ENCODE measurements around the gene S100A5.

S100A5 gene

DNA sequence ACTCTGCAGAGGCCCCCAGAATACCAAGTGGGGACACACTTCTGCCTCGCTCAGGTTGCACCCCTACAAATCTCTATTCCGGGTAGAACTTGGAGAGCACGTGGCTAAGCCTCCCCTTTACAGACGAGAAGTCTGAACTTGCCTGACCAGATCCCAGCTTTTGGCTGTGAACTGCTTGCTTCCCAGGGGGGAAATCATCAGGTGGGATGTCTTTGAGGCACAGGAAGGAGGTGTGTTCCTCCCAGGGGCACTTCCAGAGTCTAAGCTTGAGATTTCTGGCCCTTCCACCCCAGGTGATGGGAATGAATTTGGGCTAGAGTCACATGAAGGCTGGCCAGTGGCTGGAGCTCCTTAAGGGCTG is 9.6 kb upstream of the S100A5 start:
- Histone ChIP-seq H3K4me3 (no peak overlapping the region), H3K27ac (peak overlapping the region in 17 of 21 experiments; percentile 11 to 98 (median 88))

GRCh38 chr1:153549741-153550397 is 9.1 kb upstream of the S100A5 start:
- Histone ChIP-seq H3K4me3 (no peak overlapping the region), H3K27ac (peak overlapping the region in 20 of 21 experiments; percentile 31 to 98 (median 85))

- Histone ChIP-seq H3K4me3 (no peak within 1 kb of the TSS), H3K27ac (peak within 1 kb of the TSS; percentile 0 to 98 (median 85))
Measured at GRCh38 chr1:153548722-153549688, 8.3 kb upstream of the S100A5 start, which contains the start of gene S100A3. TSS of gene S100A3 (minus strand) at chr1:153549258. CDS start at chr1:153548485, 773 bp downstream.

DNA sequence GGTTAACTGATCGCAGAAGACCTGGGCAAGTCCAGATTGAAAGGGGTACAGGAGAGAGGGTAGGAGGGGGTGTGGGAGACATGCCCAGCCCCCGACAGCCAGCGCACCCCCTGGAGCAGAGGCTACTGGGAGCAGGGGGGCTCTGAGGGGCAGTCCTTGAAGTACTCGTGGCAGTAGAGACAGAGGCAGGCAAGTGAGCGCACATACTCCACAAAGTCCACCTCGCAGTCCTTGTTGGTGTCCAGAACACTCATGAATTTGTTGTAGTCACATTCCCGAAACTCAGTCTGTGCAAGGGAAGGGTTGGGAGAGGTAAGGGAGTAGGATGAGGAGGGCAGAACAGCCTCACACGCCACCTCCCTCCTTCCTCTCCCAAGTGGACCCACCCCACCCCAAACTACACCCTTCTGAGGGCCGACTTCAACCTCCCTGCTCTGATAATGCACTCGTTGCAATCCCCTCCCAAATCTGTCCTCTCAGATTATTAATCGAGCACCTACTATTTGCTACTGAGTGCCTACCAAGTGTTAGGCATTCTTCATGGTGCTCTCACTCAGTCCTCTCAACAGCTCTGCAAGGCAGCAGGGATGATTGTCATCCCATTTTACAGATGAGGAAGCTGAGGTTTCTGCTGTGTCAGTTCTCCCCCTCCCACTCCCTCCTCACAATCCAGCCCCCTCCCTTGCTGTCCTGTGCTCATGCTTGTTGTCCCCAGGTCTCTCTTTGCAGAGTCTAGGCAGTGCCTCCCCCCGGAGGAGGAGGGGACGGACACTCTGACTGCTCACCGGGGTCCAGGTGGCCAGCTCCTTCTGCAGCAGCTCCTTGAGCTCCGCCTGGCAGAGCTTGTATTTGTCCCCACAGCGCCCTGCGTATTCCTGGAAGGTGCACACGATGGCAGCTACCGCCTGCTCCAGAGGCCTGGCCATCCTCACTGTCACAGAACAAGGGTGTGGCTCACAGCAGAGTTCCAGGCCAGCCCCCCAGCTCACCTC is 7.1 kb upstream of the S100A5 start:
- Histone ChIP-seq H3K4me3 (no peak overlapping the region), H3K27ac (peak overlapping the region in 19 of 21 experiments; percentile 0 to 98 (median 88))

- Histone ChIP-seq H3K27ac (peak overlapping the region in 20 of 21 experiments; percentile 69 to 98 (median 88)), H3K4me3 (peak overlapping the region in 3 of 7 experiments; percentile 41 to 49 (median 46))
Measured at GRCh38 chr1:153546796-153547559, 6.2 kb upstream of the S100A5 start.

GRCh38 chr1:153546371-153546770 is 5.6 kb upstream of the S100A5 start:
- peak overlapping the region; percentile 27 to 49 (median 38) for H3K4me3 ChIP-seq
- H3K27ac ChIP-seq = peak overlapping the region in 20 of 21 experiments; percentile 69 to 98 (median 88)

DNA sequence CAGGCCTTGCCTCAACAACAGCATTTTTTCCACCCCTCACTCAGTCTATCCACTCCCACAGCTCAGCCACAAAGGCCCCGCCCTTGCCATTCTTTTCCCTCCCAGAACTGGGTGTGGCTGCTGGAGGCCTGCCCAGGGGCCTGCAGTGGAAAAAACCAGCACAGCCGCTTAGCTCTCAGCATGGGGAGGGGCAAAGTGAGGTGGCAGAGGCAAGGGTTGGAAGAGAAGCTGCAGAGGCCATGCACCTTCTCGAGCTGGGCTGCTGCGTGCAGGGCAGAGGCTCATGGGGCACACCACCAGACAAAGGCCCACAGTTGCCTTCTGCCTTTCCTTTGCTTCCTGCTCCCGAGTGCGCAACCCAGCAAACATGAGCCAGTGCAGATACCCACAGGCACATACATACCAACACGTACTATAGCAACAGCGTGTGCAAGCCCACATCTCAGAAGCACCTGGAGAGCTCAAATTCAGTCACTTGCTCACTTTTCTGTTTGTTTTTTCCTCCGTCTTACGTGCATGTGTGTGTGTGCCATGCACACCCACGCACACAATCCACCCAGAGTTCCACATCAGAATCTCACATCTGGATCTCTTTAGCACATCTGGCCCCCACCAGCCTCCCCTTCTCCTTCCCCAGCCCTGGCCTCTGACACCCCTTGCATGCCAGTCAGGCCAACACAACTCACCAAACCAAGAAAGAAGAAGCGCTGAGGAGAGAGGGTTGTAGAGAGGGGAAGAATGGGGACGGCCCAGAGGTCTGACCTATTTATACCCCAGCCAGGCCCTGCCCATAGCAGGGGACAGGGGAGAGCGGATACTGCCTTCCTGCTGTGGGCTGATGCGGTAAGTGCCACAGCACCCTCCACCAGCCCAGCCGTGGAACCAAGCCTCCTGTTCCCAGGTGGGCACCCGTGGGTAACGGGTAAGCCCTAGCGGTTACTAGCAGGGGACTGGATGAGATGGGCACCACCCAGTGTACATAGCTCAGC is 4.6 kb upstream of the S100A5 start, which contains the start of gene S100A4:
Gene S100A4 (minus strand): TSS at position 740 of the 989 bp plus-strand sequence. CDS start 1,012 bp downstream, outside the sequence.
- H3K4me3 ChIP-seq = peak within 1 kb of the TSS; percentile 27 to 49 (median 38)
- H3K27ac ChIP-seq = peak within 1 kb of the TSS in 20 of 21 experiments; percentile 69 to 98 (median 88)

DNA sequence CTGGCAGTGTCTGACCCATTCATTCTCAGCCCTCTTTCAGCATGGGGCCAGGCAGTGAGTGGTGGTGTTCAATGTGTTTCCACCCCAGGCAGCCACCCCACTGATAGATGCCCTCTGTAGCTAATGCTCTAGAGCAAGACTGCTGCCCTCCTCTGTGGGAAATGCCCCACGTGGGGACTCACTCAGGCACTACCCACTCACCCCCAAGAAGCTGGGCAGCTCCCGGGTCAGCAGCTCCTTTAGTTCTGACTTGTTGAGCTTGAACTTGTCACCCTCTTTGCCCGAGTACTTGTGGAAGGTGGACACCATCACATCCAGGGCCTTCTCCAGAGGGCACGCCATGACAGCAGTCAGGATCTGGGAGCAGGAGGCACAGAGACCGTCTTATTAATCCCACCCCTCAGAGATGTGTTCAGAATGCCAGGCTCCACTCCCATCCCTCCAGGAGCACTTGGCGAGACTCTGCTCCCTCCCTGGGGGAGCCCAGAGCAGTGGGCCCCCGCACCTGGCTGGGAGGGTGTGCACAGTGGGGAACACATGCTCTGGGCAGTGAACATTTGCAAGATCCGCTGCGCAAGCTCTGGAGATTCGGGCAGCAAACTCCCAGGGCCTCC is 3.8 kb upstream of the S100A5 start:
- H3K4me3 ChIP-seq = peak overlapping the region; percentile 27 to 49 (median 38)

DNA sequence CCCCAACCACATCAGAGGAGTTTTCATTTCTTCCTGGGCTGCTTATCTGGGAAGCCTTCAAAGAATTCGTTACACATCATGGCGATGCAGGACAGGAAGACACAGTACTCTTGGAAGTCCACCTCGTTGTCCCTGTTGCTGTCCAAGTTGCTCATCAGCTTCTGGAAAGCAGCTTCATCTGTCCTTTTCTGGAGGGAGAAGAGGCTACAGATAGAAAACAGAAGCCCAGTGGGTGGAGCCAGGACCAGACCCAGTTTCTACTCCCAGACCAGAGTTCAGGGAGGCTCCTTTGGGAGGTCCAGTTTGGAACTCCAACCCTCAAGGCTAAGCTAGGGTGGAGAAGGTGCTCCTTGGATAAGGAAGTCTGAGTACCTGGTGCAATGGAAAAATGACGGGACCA is 3.0 kb upstream of the S100A5 start:
- peak overlapping the region in 17 of 21 experiments; percentile 69 to 98 (median 88) for H3K27ac ChIP-seq
- peak overlapping the region in 4 of 7 experiments; percentile 3 to 49 (median 42) for H3K4me3 ChIP-seq

More for the DNA sequence above, 3.8 kb upstream of the S100A5 start:
- H3K27ac ChIP-seq = peak overlapping the region in 20 of 21 experiments; percentile 69 to 98 (median 88)

DNA sequence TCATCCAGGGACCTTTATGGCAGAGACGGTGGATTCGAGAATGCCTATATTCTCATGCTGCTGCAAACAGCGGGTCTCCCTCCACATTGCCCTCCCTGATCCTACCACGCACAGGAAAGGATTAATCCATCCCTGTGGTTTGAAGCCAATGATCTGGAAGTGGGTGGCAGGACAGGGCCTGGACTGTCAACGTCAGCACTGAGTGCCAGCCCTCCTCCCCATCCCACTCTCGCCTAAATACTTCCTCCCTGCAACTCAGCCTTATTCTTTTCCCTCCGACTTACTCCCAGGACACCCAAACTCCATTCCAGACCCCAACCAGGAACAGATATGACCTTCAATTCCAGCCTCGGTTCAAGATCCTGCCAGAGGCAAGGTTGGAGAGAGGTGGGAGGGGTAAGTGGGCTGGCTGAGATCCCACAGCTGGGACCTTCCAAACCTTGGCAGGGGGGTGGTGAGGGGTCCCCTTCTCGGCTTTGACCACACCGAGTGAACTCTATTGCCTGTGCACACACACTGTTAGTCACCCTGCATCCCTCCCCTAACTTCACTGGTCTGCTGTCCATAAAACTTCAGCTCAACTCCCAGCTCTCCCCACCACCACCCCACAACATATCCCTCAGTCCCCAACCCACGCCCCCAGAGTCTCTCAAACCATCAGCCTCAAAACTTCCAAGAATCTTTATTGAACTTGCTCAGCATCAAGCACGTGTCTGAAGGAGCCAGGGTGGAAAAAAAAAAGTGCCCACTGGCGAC is 2.4 kb upstream of the S100A5 start:
- Histone ChIP-seq H3K27ac (peak overlapping the region in 17 of 21 experiments; percentile 23 to 98 (median 88)), H3K4me3 (peak overlapping the region in 2 of 7 experiments; percentile 46 to 49)

- Histone ChIP-seq H3K27ac (peak overlapping the region in 20 of 21 experiments; percentile 6 to 98 (median 82)), H3K4me3 (no peak overlapping the region)
Measured at GRCh38 chr1:153541641-153542590, 1.2 kb upstream of the S100A5 start.

GRCh38 chr1:153539395-153540093 is 1.2 kb downstream of the S100A5 start:
- H3K4me3 ChIP-seq = no peak overlapping the region
- peak overlapping the region in 17 of 21 experiments; percentile 6 to 98 (median 82) for H3K27ac ChIP-seq

DNA sequence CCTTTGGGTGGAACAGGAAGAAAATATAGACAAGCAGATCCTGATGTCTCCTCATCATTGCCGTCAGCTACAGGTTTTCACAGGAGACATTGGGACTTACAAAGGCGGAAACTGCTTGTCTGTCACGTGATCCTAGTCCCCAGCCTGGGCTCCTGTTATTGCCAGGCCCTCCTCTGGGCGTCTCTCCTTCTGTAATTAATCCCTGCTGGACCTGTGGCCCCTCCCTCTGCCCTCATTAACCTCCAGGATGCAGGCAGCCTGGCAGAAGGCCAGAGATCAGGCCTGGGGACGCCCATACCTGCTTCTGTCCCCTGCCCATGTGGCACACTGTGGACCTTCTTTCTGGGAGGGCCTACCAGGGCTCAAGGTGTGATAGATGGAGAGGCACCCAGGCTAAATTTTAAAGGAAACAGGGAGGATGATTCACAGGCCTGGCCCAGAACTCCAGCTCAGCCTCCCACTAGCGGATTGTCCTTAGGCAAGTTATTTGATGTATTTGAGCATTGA is 2.4 kb downstream of the S100A5 start:
- Histone ChIP-seq H3K27ac (peak overlapping the region in 16 of 21 experiments; percentile 23 to 100 (median 80)), H3K4me3 (no peak overlapping the region)

- Histone ChIP-seq H3K27ac (peak overlapping the region in 15 of 21 experiments; percentile 93 to 100 (median 99)), H3K4me3 (no peak overlapping the region)
Measured at GRCh38 chr1:153537376-153537730, 3.4 kb downstream of the S100A5 start.
